ENCODE measurements around the gene UBASH3B.
"Not testable (repeated sequence)": the region's sequence is repeated elsewhere in the genome, so short reads cannot be mapped to it uniquely, and the experiment has no call there.

The UBASH3B gene

DNA sequence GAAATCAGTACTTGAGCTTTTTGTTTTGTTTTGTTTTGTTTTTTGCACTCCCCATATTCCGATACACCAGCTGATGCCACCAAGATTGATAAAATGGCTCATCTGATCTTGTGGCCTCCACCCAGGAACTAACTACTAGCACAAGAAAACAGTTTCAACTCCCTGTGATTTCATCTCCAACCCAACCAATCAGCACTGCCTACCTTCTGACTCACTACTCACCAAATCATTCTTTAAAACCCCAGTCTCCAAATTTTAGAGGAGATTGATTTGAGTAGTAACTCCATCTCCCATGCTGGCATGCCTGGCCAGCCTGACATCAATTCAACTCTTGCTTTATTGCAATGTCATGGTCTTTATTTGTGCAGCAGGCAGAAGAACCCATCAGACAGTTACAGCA, 166.7 kb downstream of the UBASH3B start:
- no peak for DNase-seq

DNA sequence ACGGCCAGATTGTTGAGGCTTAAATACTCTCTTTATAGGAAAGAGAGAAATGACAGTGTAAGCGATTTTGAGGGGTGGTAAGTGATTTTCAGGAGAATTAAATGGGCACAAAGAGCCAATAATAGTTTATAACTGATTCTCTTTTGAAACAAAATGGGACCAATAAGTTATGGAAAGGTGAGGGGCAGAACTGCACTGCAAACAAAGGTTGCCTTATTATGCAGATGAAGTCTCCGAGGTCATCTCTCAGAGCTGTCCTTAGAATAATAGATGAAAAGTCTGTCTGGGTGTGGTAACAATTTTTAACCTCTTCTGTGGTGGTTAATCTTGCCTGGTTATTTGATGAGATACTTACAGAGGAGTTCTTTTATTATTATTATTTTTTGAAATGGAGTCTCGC, 168.0 kb downstream of the UBASH3B start:
- DNase-seq, result no peak

DNA sequence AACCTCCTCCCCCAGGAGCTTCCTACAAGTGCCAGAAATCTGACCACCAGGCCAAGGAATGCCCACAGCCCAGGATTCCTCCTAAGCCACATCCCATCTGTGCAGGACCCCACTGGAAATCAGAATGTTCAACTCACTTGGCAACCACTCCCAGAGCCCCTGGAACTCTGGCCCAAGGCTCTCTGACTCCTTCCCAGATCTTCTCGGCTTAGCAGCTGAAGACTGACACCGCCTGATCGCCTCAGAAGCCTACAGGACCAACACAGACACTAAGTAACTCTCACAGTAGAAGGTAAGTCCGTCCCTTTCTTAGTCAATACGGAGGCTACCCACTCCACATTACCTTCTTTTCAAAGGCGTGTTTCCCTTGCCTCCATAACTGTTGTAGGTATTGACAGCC, 173.8 kb downstream of the UBASH3B start:
- DNase-seq, result not testable (repeated sequence)

DNA sequence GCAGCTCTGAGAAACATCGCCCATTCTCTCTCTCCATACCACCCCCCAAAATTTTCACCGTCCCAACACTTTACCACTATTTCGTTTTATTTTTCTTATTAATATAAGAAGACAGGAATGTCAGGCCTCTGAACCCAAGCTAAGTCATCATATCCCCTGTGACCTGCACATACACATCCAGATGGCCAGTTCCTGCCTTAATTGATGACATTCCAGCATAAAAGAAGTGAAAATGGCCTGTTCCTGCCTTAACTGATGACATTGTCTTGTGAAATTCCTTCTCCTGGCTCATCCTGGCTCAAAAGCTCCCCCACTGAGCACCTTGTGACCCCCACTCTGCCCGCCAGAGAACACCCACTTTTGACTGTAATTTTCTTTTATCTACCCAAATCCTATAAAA, 176.8 kb downstream of the UBASH3B start:
- DNase-seq, result not testable (repeated sequence)

DNA sequence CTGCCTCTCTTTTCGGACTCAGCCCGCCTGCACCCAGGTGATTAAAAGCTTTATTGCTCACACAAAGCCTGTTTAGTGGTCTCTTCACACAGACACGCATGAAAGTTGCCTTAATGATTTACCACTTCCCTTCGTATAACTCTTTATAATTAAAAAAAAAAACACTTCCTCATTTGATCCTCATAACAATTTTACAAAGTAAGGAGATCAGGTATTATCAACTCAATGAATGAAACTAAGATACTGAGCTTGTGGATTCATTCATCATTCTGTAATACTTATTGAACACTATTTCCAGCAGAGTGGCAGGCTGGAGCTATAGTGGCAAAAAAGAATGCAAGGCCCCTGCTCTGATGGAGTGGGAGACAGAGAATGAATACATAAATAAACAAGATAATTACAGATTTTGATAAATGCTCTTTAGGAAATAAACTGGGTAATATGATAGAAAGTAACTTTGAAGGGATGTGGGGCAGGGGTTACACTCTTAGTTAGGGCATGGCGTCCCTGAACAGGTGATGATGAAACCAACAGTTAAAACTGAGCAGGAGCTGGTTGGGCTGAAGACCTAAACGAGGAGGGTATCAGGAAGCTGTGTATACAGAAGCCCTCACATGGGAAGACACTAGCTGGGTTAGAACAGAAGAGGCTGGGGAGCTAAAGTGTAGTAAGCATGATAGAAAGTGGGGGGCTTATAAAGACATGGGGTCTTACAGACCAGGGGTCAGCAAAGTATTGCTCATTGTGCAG, 177.4 kb downstream of the UBASH3B start:
- DNase-seq, result no peak

DNA sequence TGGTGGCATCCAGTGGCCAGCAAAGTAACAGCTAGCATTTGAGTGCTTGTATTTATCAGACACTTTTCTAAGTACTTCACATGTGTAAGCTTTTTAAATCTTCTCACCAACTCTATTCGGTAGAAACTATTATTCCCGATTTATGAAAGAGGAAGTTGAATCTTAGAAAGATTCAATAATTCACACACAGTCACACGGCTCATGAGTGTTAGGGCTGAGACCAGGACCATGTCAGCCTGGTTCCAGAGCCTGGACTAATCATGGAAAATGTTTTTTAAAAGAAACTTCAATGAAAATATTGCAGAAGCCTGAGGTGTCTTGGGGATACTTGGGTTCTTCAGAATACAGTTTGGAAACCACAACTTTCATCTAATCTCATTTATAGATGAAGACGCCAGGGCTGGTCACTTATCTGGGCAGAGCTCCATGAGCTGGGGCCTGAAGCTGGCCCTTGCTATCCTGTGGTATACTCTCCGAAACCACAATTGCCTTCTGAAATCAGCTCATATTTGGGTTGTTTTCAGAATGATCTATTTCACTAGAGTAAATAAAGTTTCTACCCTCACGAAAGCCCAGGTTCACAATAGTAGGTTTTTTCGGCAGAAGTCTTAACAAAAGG, 178.4 kb downstream of the UBASH3B start:
- no peak for DNase-seq

DNA sequence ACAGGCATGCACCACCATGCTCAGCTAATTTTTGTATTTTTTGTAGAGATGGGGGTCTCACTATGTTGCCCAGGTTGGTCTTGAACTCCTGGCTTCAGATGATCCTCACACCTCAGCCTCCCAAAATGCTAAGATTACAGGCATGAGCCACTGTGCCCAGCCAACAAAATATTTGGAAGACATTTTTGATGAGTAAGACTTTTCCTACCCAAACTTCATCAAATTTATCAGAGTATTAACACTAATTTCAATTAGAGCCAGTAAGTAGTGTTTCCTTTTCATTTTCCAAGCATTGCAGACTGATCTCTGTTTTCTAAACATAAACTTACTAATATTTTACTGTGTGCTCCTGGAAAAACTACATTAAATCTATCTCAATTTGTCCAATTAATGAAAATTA, 181.4 kb downstream of the UBASH3B start:
- DNase-seq, result no peak

DNA sequence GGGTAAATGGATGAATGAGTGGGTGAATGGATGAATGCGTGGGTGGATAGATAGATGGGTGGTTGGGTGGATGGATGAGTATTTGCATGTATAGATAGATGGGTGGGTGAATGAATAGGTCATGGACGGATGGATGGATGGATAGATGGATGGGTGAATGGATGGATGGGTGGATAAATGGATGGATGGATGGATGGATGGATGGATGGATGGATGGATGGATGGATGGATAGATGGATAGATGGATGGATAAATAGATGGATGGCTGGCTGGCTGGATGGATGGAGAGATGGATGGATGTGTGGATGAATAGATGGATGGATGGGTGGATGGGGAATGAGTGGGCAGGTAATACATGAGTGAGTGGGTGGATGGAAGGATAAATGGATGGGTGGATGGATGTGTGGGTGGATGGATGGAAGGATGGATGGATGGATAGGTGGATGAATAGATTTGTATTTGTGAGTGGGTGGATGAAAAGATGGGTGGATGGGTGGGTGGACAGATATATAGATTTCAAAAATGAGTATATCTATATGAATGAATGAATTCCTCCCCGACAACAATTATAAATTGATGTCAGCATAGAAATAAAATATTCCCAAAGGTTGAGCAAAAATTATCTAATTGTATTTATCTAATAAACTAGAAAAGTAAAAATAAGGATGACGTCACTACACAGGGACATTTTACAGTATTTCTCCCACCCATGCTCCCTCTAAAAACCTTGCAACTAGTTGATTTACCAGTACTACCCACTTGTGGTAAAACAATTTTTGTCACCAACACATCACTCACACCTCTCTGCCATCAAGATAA, 182.2 kb downstream of the UBASH3B start:
- DNase-seq, result no peak

DNA sequence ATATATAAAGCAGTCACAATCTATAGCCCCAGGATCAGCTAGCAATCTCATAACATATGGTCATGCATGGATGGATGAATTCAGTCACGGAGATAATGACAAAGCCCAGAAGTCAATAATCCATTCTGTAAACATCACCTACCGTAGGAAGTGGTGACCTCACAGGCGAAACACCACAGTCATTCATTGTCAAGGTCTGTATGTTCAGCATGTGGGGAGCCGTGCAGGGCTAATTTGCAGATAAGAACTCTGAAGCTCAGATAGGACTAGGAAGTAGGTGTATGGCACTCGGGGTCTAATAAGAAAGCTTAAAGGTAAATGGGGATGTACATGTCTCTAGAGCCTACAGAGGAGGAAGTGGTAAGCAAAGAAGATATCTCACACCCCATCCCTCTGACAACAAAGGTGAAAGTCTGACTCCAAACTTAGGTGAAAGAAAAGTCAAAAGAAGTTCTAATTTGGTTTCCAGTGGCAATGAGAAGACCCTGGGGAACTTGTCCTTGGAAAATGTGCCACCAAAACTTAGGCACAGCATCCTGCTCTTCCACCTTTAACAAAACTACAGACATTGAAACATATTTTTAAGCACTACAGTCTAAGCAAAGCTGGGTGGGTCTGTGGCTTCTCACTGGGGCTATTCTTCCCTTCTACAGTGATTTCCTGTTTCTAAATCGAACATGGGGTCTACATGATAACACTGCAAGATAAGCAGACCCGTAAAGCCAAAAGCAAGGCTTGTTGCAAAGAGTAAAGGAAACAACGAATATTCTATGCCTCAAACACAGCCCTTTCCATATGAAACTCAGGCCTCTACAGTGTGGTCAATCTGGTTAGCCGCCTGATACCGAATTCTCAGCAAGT, 188.0 kb downstream of the UBASH3B start:
- DNase-seq, result no peak

DNA sequence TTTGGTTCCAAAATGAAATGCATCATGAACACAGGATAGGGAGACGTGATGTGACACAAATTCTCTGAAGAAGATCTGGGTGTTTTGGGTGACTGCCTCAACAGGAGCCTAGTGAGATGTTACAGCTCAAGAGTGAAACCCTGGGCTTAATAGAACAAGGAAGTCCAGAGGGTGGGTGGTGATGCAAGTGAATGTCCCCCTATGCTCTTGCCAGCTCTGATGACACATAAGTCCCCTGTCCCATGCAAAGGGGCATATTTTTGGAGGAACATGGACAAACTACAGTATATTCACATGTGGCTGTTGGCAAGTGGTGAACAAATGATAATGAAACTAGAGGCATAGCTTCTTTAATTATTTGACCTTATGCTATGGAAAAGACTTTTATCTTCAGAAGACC, 191.9 kb downstream of the UBASH3B start:
- DNase-seq, result no peak

DNA sequence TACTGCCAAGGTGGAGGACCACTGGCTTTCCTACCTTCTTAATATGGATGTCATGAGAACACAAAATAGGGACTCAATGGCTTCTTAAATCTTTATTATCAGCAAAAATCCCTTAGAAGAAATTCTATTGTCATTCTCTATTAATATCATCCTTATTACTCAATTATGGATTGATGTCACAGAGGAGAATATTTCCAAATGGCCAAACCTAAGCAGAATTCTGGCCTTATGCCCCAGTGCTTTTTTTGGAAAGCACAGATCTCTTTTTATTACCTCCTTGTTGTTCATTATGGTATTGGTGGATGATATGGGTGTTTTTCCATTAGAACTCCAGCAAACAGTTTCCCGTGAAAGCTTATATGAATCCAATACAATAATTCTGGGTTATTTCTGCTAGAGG, 192.7 kb downstream of the UBASH3B start:
- no peak for DNase-seq

DNA sequence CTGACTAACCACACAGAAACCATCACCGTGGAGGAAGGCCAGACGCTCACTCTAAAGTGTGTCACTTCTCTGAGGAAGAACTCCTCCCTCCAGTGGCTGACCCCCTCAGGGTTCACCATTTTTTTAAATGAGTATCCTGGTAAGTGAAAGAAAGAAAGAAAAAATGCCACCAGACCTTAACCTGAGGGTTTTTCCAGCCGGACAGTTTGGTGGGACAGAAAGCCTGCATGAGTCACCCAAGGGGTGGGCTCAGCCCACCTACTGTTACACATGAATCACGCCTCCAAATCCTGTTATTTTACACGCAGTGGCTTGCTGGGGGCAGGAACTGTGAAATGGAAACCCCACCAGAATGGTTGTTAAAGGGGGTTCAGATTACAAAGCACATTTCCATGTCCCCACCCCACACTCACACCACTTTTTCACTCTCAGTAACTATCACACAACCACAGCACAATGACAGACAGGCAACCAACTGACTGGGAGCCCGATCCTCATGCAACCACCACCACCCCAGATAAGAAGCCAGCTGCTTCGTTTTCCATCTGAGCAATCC, 194.6 kb downstream of the UBASH3B start:
- DNase-seq, result peak; percentile 85

DNA sequence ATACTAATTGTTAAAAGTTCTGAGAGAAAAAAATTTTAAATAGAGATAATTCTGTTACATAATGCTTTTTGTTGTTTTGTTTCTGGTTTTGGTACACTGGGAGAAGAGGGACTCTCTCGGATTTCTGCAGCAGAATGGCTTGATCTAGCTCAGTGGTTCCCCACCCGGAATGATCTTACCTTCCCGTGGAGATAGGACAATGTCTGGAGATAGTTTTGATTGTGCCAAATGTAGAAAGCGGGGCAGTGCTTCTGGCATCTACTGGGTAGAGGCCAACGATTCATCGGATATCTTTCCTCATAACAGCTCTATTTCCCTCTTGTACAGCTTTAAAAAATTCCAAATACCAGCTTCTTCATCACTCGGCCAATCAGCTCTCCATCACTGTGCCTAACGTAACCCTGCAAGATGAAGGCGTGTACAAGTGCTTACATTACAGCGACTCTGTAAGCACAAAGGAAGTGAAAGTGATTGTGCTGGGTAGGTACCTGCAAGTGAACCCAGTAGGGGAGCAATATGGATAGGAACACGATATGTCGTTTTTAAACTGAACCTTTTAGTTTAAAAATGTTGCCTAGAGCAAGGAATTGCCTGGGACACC, 195.9 kb downstream of the UBASH3B start:
- no peak for DNase-seq

DNA sequence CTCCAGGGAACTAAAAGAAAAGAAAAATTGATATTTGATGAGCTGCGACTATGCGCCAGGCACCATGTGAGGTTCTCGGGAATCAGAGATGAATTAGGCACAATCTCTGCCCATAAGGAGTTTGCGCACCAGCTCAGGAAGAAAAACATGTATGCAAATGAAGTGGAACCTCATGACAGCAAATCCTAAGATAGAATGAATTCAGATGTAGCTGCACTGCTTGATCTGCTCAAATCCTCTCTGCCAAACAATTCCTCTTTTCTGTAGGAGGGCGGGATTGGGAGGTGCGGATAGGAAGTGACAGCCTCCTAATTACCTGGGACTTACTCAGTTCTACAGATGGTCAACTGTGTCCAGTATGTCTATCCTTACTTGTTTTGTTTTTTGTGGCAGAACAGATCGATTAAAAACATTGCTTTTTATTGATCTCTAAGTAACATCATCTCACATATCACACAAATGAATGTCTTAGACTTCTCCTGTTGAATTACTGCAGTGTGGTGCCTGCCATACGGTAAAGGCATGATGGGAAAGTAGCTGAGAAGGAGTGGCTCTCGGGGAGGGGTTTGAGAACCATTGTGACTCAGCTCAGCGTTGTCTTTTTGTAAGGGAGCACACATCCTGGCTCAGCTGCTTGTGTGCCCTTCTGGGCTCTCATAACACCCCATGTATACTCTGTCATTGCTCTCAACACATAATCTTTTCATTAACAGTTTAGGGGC, 196.7 kb downstream of the UBASH3B start:
- DNase-seq, result no peak

DNA sequence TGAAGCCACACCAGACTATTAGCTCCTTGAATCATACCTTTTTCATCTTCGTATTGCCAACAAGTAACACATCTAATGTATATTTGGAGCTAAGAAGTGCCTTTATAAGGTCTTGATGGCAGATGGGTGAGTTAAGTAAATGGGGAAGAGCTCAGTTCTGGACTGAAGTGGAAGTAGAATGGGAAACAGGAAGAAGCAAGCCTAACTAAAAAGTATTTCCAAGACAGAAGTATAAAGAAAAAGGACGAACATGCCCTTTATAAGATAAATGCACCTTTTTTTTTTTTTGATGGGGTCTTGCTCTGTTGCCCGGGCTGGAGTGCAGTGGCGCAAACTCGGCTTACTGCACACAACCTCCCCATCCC, 197.3 kb downstream of the UBASH3B start:
- DNase-seq, result no peak

DNA sequence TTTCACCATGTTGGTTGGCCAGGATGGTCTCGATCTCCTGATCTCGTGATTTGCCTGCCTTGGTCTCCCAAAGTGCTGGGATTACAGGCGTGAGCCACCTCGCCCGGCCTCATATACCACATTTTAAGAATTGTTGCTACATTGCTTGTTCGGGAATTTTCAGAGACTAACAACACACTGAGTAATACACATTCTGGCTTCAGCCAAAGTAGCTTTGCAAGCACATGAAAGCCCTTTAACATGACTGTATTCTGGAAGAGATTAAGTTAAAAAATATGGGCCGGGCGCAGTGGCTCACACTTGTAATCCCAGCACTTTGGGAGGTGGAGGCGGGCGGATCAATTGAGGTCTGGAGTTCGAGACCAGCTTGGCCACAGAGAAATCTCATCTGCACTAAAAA, 197.7 kb downstream of the UBASH3B start:
- no peak for DNase-seq

DNA sequence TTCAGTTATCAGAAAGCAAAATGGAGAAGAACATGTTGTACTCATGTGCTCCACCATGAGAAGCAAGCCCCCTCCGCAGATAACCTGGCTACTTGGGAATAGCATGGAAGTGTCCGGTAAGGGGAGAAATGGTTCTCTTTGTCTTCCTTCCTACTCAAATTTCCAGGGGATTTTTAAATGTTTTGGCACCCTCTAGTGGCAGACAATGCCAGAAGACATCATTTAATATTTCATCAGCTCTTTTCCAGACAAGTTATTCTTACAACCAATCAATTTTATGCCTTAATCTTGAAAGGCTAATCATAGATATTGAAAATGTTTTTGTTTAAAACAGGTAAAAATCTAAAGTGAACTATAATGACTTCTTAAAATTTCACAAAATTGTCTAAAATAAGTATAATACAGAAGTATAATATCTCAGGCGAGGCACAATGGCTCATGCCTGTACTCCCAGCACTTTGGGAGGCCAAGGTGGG, 198.5 kb downstream of the UBASH3B start:
- DNase-seq, result no peak

DNA sequence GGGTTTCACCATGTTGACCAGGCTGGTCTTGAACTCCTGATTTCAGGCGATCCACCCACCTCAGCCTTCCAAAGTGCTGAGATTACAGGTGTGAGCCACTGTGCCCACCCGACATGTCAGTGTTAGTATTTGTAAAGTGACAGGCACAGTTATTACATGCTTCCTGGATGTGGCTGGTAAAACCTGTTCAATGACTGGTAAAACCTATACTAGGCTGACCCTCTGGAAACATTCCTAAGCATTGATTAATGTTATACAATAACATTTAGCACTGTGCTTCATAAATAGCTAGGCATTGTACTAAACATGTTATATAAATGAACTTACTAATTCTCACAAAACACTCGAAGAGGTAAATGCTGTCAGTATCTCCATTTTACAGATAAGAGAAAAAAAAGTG, 206.1 kb downstream of the UBASH3B start:
- DNase-seq, result no peak

DNA sequence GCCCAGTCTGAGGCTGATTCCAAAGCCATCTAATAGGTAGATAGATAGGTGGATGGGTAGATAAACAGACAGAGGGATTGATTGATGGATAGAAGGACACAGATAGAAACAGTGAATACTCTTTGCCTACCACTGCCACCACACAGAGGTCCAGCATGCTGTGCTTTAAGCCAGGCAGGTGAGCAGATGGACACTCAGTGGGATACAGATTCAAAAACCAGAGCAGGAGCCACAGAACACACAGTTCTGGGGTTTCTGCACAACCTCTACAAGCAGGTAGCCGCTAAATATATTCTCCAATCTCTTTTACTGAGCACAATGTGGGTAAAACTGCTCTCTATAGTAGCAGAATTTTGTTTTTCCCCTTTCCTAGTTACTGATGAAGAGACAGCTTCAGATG, 206.6 kb downstream of the UBASH3B start:
- no peak for DNase-seq

DNA sequence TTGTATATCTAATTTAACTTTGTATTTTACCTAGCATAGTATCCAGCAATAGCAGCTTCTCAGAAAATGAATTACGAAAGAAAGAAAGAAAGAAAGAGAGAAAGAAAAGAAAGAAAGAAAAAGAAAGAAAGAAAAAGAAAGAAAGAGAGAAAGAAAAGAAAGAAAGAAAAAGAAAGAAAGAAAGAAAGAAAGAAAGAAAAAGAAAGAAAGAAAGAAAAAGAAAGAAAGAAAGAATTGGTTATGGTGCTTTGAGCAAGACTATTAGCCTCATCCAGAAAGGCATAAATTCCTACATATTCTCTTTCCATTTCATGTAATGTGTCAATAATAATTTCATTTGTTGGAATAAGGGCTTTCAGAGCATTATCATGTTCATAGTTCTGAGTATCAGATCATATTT, 207.6 kb downstream of the UBASH3B start:
- not testable (repeated sequence) for DNase-seq

DNA sequence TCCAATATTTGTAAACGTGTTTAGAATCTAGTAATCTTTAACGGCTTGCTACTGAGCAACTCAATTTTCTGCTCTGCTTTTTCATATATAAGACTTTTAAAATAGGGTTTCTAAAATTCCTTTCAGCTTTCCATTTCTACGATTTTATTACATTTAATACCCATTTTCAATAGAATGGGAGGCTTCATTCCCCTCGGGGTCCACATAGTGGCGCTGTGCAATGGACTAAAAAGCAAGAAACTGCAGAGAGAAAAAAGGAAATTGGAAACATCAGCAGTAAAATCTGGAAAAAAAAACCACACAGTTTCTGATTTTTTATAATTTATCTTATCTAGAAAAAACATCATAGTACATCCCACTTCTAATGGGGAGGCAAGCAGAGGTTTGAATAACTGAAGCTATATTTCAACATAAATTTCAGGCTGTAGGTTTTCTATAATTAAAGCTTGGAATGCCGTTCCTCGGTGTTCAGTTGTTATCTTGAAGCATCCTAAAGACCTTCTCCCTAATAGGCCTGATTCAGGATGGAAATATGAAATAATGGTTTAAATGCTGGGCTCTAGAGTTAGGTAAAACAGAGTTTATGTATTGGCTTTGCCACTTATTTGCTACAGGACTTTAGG, 208.3 kb downstream of the UBASH3B start:
- DNase-seq, result no peak

Data from activated CD8-positive, alpha-beta memory T cell treated with anti-CD3 and anti-CD28 coated beads for 24 hours (primary cell).